HepG2 (cell line): ENCODE measurements around the gene AQP12A. TPM values are rescaled to one million over a fixed set of nuclear protein-coding genes. Genes with fewer than 3 reads are reported as not detected.

Experiments
- ATAC-seq: fragments of 200-7000 bp; cut with Tn5 transposase; 3 replicates; pipeline ENCODE4 v1.9.1; 2020; ENCODE audit warnings: mild to moderate bottlenecking, moderate library complexity
- BruUV-seq: library from RNA; stranded (reverse); fragments of 400-500 nt; replicated peaks from 2 replicates; lab custom pipeline; 2021; lab: Mats Ljungman, UMichigan
- CTCF ChIA-PET: fragments of 300-600 bp; formaldehyde crosslinking; extraction: SDS; loops from one replicate; lab custom pipeline; 2021; ENCODE audit warnings: low total read pairs, inconsistent platforms, low intra/inter-chr PET ratio; lab: Yijun Ruan, JAX
- POLR2A ChIA-PET: fragments of 350-600 bp; sonication (Branson Sonifier 250); formaldehyde crosslinking; loops from one replicate; lab custom pipeline; 2020; ENCODE audit warnings: antibody characterized with exemption, inconsistent platforms; lab: Yijun Ruan, JAX
- DNase-seq: peaks from one replicate; pipeline ENCODE4 v3.0.0-alpha.2; 2015; ENCODE audit warnings: low spot score
- FAIRE-seq: peaks from 3 replicates; lab custom pipeline; 2011; peaks lifted over from hg19 to GRCh38; lab: Jason Lieb, UNC
- H2AFZ ChIP-seq: one replicate; pipeline ENCODE4 v1.6.1; 2011; ENCODE audit warnings: low read length, inconsistent platforms
- H3K27ac ChIP-seq: fragments of 300-600 bp; 3 replicates; pipeline ENCODE4 v1.8.0; 2011; ENCODE audit warnings: mixed run types, mild to moderate bottlenecking, mixed read lengths, low read length, inconsistent platforms; ENCODE audit not compliant: insufficient read depth; ENCODE audit errors: extremely low read length
- H3K27me3 ChIP-seq, 2 experiments: fragments of 200-600 bp in 1 of 2; 2 replicates in 1 of 2; 3 replicates in 1 of 2; pipeline versions ENCODE4 v1.6.0 to v1.8.0; 2011; ENCODE audit warnings: low read length in 2 of 2, mild to moderate bottlenecking in 2 of 2, moderate library complexity in 2 of 2, inconsistent platforms in 1 of 2; ENCODE audit not compliant: insufficient read depth in 2 of 2, control insufficient read depth in 1 of 2
- H3K36me3 ChIP-seq, 2 experiments: fragments of 200-600 bp in 1 of 2; replicated peaks in 1 of 2; 2 replicates in 1 of 2; 3 replicates in 1 of 2; pipeline versions ENCODE4 v1.5.1 to v1.8.0; 2011; ENCODE audit warnings: low read length in 2 of 2, inconsistent platforms in 1 of 2; ENCODE audit not compliant: insufficient read depth in 2 of 2, control insufficient read depth in 1 of 2
- H3K4me1 ChIP-seq: 2 replicates; pipeline ENCODE4 v1.5.1; 2012; ENCODE audit warnings: low read length, inconsistent platforms; ENCODE audit not compliant: insufficient read depth
- H3K4me2 ChIP-seq: 2 replicates; pipeline ENCODE4 v1.6.0; 2011; ENCODE audit warnings: low read depth, low read length, inconsistent platforms
- H3K4me3 ChIP-seq, 3 experiments: fragments of 200-600 bp in 1 of 3; sonication (generic), shearing (Covaris generic) in 1 of 3; replicated peaks in 1 of 3; 2 replicates each; pipeline ENCODE4 v1.5.1; 2011 to 2016; ENCODE audit warnings: low read length in 3 of 3, inconsistent platforms in 2 of 3, low read depth in 2 of 3, mild to moderate bottlenecking in 2 of 3, control low read depth in 1 of 3, mixed read lengths in 1 of 3; ENCODE audit not compliant: insufficient read depth in 1 of 3
- H3K79me2 ChIP-seq: one replicate; pipeline ENCODE4 v1.6.1; 2011; ENCODE audit warnings: low read length, inconsistent platforms; ENCODE audit not compliant: insufficient read depth
- H3K9ac ChIP-seq: 2 replicates; pipeline ENCODE4 v1.6.0; 2011; ENCODE audit warnings: mild to moderate bottlenecking, low read depth, low read length, inconsistent platforms; ENCODE audit not compliant: insufficient read depth
- H3K9me3 ChIP-seq: 2 replicates; pipeline ENCODE4 v1.5.1; 2012; ENCODE audit warnings: mild to moderate bottlenecking, low read length
- H4K20me1 ChIP-seq: 2 replicates; pipeline ENCODE4 v1.6.0; 2011; ENCODE audit warnings: inconsistent platforms, mild to moderate bottlenecking, low read length, moderate library complexity; ENCODE audit not compliant: insufficient read depth
- ARID2 ChIP-seq: sonication (generic); formaldehyde crosslinking; IDR thresholded peaks from 2 replicates; pipeline ENCODE4 v1.8.1; 2022; ENCODE audit warnings: mild to moderate bottlenecking, missing genetic modification reagents, borderline replicate concordance
- ATAD3A ChIP-seq: sonication (generic); formaldehyde crosslinking; IDR thresholded peaks from 2 replicates; pipeline ENCODE4 v1.4.0; 2020; ENCODE audit warnings: missing genetic modification reagents
- BRCA1 ChIP-seq: sonication (generic); formaldehyde crosslinking; IDR thresholded peaks from 2 replicates; pipeline ENCODE4 v1.4.0; 2020; ENCODE audit warnings: missing genetic modification reagents
- IKZF4 ChIP-seq: sonication (generic); formaldehyde crosslinking; IDR thresholded peaks from 2 replicates; pipeline ENCODE4 v1.5.1; 2020; ENCODE audit warnings: borderline replicate concordance, mild to moderate bottlenecking, low read depth, missing genetic modification reagents; ENCODE audit errors: not compliant biosample characterization
- JUNB ChIP-seq: sonication (generic); formaldehyde crosslinking; IDR thresholded peaks from 2 replicates; pipeline ENCODE4 v1.8.0; 2022; ENCODE audit warnings: missing genetic modification reagents, mild to moderate bottlenecking, borderline replicate concordance
- KDM2A ChIP-seq: sonication (generic); formaldehyde crosslinking; IDR thresholded peaks from 2 replicates; pipeline ENCODE4 v1.4.0; 2020; ENCODE audit warnings: low read depth, missing genetic modification reagents, borderline replicate concordance
- MED13 ChIP-seq: sonication (generic); formaldehyde crosslinking; IDR thresholded peaks from 2 replicates; pipeline ENCODE4 v1.5.0; 2020; ENCODE audit warnings: missing genetic modification reagents
- MIER2 ChIP-seq: IDR thresholded peaks from 2 replicates; pipeline ENCODE4 v1.6.1; 2016; ENCODE audit warnings: missing biosample characterization, missing genetic modification reagents
- NR1H2 ChIP-seq: sonication (generic); formaldehyde crosslinking; IDR thresholded peaks from 2 replicates; pipeline ENCODE4 v1.8.1; 2022; ENCODE audit warnings: low read depth, missing genetic modification reagents, borderline replicate concordance
- NRL ChIP-seq: sonication (generic); formaldehyde crosslinking; IDR thresholded peaks from 2 replicates; pipeline ENCODE4 v1.5.0; 2020; ENCODE audit warnings: missing genetic modification reagents, mild to moderate bottlenecking, moderate library complexity, borderline replicate concordance
- RBM22 ChIP-seq: fragments of 200-400 bp; formaldehyde crosslinking; optimal IDR thresholded peaks from 2 replicates; pipeline ENCODE3; 2017; ENCODE audit warnings: mild to moderate bottlenecking, low read length, moderate library complexity
- RNF2 ChIP-seq: fragments of 450-650 bp; conservative IDR thresholded peaks from 2 replicates; pipeline ENCODE4 v1.6.1; 2016; ENCODE audit warnings: low read depth
- TGIF2 ChIP-seq: IDR thresholded peaks from 2 replicates; pipeline ENCODE4 v1.6.1; 2016; ENCODE audit warnings: control low read depth, missing compliant biosample characterization
- ZNF282 ChIP-seq: fragments of 450-650 bp; IDR thresholded peaks from 2 replicates; pipeline ENCODE4 v1.6.1; 2018; ENCODE audit not compliant: partially characterized antibody
- ZNF34 ChIP-seq: sonication (generic); formaldehyde crosslinking; IDR thresholded peaks from 2 replicates; pipeline ENCODE4 v1.4.0; 2020; ENCODE audit warnings: mild to moderate bottlenecking, missing genetic modification reagents, borderline replicate concordance
- ZNF839 ChIP-seq: sonication (generic); formaldehyde crosslinking; IDR thresholded peaks from 2 replicates; pipeline ENCODE4 v1.4.0; 2020; ENCODE audit warnings: missing genetic modification reagents, mild to moderate bottlenecking, borderline replicate concordance
- WGBS: methylation state at CpG from one replicate; pipeline ENCODE4 v1.1.6; 2017; ENCODE audit warnings: low lambda C conversion rate; 5-methylcytosine and 5-hydroxymethylcytosine counted together
- in situ Hi-C: cut with HindIII; loops from 2 replicates; pipeline ENCODE4 v1.10.0; 2017; ENCODE audit warnings: low pct_unique_long_range_greater_than_20kb; ENCODE audit not compliant: extremely low pct_ligation_motif_present
- intact Hi-C: fragments of 100-400 bp; cut with micrococcal nuclease; formaldehyde crosslinking; loops from one replicate; pipeline ENCODE4 v1.10.0; 2022; ENCODE audit not compliant: unreplicated experiment
- polyA plus RNA-seq, 8 experiments: library from polyadenylated mRNA; depleted of rRNA in 3 of 8; stranded (reverse) in 7 of 8; unstranded in 1 of 8; fragments of >200 nt; fragmentation: Illumina TruSeq in 4 of 8; extraction: Trizol in 4 of 8; gene quantifications; 2 replicates each; pipeline versions ENCODE4 v1.2.1 to v1.2.3, GENCODE V29; 2011 to 2016; ENCODE audit warnings: low read depth in 4 of 8, missing spikeins in 1 of 8, mixed read lengths in 1 of 8; ENCODE audit not compliant: insufficient read depth in 1 of 8
- total RNA-seq, 5 experiments: library from RNA; depleted of rRNA; stranded (reverse); fragments of >200 nt; fragmentation: Illumina TruSeq; extraction: Trizol; gene quantifications; 2 replicates each; pipeline ENCODE4 v1.2.3, GENCODE V29; 2016; ENCODE audit warnings: low read depth in 1 of 5
- TF ChIP-seq, protein P1 (sequence below): sonication (generic); formaldehyde crosslinking; IDR thresholded peaks from 2 replicates; pipeline ENCODE4 v1.5.1; 2020; ENCODE audit warnings: missing genetic modification reagents, mild to moderate bottlenecking, borderline replicate concordance
- TF ChIP-seq, protein P2 (sequence below): sonication (generic); formaldehyde crosslinking; IDR thresholded peaks from 2 replicates; pipeline ENCODE4 v1.4.0; 2020; ENCODE audit warnings: missing genetic modification reagents
- TF ChIP-seq, protein P3 (sequence below): sonication (generic); formaldehyde crosslinking; IDR thresholded peaks from 2 replicates; pipeline ENCODE4 v1.8.1; 2023; ENCODE audit warnings: missing genetic modification reagents, inconsistent platforms, borderline replicate concordance

The AQP12A gene
- total and polyA plus RNA-seq, 2 of the 13 experiments (the other 11 are each of a cell fraction or from before 2014, with no cell fraction given): not detected

DNA sequence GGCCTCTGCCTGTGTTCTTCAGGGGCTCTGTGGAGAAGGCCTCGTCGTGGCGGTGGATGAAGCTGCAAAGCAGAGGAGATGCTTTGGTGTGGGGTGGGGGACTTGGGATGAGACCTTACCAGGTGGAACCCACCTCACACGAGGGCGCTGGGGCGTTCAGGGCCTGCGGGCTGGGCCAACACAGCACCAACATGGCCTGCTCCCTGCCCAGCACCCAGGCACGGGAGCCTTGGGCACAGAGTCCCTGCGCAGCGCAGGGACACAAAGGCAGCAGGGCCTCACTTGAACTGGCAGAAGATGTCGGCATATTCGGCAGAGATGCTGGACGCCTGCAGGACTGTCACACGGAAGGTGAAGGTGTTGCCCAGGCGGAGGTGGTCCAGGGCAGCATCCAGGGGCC, 53.8 kb downstream of the AQP12A start:
- Histone ChIP-seq H3K27ac (no peak overlapping the region), H3K9me3 (no peaks in the 10 kb centered on the region), H3K4me3 (no peak overlapping the region), H2AFZ (no peak overlapping the region), H4K20me1 (no peaks in the 10 kb centered on the region), H3K4me2 (no peak overlapping the region), H3K4me1 (no peaks in the 10 kb centered on the region), H3K27me3 (peaks cover 62 to 99% of the 10 kb centered on the region in 2 experiments), H3K9ac (no peak overlapping the region), H3K79me2 (no peaks in the 10 kb centered on the region), H3K36me3 (no peaks in the 10 kb centered on the region)
- ChIA-PET POLR2A (no interaction called here), CTCF (no interaction called here)
- DNase-seq: no peak
- BruUV-seq: no TSS peak
- no peak for FAIRE-seq
- TF ChIP-seq BRCA1 (CRISPR knock-in tag) (no peak), RNF2 (no peak), NRL (CRISPR knock-in tag) (no peak), ZNF839 (CRISPR knock-in tag) (no peak), MIER2 (CRISPR knock-in tag) (no peak), ATAD3A (CRISPR knock-in tag) (no peak), MED13 (CRISPR knock-in tag) (no peak), JUNB (CRISPR knock-in tag) (no peak), RBM22 (no peak), KDM2A (CRISPR knock-in tag) (no peak), ZNF34 (CRISPR knock-in tag) (no peak), ZNF282 (no peak), IKZF4 (no peak), TGIF2 (CRISPR knock-in tag) (no peak), NR1H2 (CRISPR knock-in tag) (no peak), ARID2 (CRISPR knock-in tag) (no peak)
- TF ChIP-seq, protein P1, sequence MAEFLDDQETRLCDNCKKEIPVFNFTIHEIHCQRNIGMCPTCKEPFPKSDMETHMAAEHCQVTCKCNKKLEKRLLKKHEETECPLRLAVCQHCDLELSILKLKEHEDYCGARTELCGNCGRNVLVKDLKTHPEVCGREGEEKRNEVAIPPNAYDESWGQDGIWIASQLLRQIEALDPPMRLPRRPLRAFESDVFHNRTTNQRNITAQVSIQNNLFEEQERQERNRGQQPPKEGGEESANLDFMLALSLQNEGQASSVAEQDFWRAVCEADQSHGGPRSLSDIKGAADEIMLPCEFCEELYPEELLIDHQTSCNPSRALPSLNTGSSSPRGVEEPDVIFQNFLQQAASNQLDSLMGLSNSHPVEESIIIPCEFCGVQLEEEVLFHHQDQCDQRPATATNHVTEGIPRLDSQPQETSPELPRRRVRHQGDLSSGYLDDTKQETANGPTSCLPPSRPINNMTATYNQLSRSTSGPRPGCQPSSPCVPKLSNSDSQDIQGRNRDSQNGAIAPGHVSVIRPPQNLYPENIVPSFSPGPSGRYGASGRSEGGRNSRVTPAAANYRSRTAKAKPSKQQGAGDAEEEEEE (CRISPR knock-in tag): no peak
- TF ChIP-seq, protein P2, sequence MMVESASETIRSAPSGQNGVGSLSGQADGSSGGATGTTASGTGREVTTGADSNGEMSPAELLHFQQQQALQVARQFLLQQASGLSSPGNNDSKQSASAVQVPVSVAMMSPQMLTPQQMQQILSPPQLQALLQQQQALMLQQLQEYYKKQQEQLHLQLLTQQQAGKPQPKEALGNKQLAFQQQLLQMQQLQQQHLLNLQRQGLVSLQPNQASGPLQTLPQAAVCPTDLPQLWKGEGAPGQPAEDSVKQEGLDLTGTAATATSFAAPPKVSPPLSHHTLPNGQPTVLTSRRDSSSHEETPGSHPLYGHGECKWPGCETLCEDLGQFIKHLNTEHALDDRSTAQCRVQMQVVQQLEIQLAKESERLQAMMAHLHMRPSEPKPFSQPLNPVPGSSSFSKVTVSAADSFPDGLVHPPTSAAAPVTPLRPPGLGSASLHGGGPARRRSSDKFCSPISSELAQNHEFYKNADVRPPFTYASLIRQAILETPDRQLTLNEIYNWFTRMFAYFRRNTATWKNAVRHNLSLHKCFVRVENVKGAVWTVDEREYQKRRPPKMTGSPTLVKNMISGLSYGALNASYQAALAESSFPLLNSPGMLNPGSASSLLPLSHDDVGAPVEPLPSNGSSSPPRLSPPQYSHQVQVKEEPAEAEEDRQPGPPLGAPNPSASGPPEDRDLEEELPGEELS (CRISPR knock-in tag): no peak
- TF ChIP-seq, protein P3, sequence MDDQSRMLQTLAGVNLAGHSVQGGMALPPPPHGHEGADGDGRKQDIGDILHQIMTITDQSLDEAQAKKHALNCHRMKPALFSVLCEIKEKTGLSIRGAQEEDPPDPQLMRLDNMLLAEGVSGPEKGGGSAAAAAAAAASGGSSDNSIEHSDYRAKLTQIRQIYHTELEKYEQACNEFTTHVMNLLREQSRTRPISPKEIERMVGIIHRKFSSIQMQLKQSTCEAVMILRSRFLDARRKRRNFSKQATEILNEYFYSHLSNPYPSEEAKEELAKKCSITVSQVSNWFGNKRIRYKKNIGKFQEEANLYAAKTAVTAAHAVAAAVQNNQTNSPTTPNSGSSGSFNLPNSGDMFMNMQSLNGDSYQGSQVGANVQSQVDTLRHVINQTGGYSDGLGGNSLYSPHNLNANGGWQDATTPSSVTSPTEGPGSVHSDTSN (CRISPR knock-in tag): no peak
- intact Hi-C loops (no loop called here), in situ Hi-C loops (no loop called here)
- ATAC-seq: no peak
- WGBS: 30% methylated on average over 15 of the region's 15 CpGs
